H9 (cell line): ENCODE measurements around the gene CTDSP2. TPM values are rescaled to one million over a fixed set of nuclear protein-coding genes. Genes with fewer than 3 reads are reported as not detected.

Experiments
- DNase-seq: peaks from one replicate; pipeline ENCODE4 v3.0.0-alpha.2; 2017
- H2AFZ ChIP-seq: one replicate; pipeline ENCODE4 v1.6.1; 2013; ENCODE audit warnings: mild to moderate bottlenecking, low read length, control low read depth, moderate library complexity
- H2AK5ac ChIP-seq: 2 replicates; pipeline ENCODE4 v1.6.1; 2013; ENCODE audit warnings: low read length, control low read depth, mixed read lengths; ENCODE audit not compliant: insufficient read length
- H2BK120ac ChIP-seq: one replicate; pipeline ENCODE4 v1.6.1; 2013; ENCODE audit warnings: low read depth, mild to moderate bottlenecking, low read length, control low read depth, inconsistent platforms; ENCODE audit not compliant: poor library complexity, severe bottlenecking
- H2BK12ac ChIP-seq: 2 replicates; pipeline ENCODE4 v1.6.1; 2013; ENCODE audit warnings: low read length, control low read depth, mixed read lengths, low read depth; ENCODE audit not compliant: insufficient read length
- H2BK15ac ChIP-seq: 2 replicates; pipeline ENCODE4 v1.6.1; 2013; ENCODE audit warnings: low read depth, low read length, control low read depth
- H2BK20ac ChIP-seq: one replicate; pipeline ENCODE4 v1.6.1; 2013; ENCODE audit warnings: low read depth, mild to moderate bottlenecking, low read length, control low read depth, inconsistent platforms; ENCODE audit not compliant: poor library complexity, severe bottlenecking
- H2BK5ac ChIP-seq: 2 replicates; pipeline ENCODE4 v1.6.1; 2013; ENCODE audit warnings: low read length, control low read depth, mixed read lengths; ENCODE audit not compliant: insufficient read length
- H3K14ac ChIP-seq: 2 replicates; pipeline ENCODE4 v1.6.1; 2013; ENCODE audit warnings: low read length, control low read depth; ENCODE audit not compliant: insufficient read depth
- H3K18ac ChIP-seq: 2 replicates; pipeline ENCODE4 v1.6.1; 2013; ENCODE audit warnings: low read depth, mild to moderate bottlenecking, mixed read lengths, low read length, control low read depth; ENCODE audit not compliant: insufficient read length
- H3K23ac ChIP-seq: 2 replicates; pipeline ENCODE4 v1.6.1; 2013; ENCODE audit warnings: low read length, control low read depth, mixed read lengths, low read depth; ENCODE audit not compliant: insufficient read length
- H3K23me2 ChIP-seq: 2 replicates; pipeline ENCODE4 v1.6.1; 2013; ENCODE audit warnings: low read depth, mild to moderate bottlenecking, mixed read lengths, low read length, control low read depth; ENCODE audit not compliant: insufficient read length, poor library complexity, severe bottlenecking
- H3K27ac ChIP-seq: 2 replicates; pipeline ENCODE4 v1.5.1; 2013; ENCODE audit warnings: low read length, control low read depth, mixed read lengths, low read depth; ENCODE audit not compliant: insufficient read length
- H3K27me3 ChIP-seq: 2 replicates; pipeline ENCODE4 v1.6.1; 2013; ENCODE audit warnings: low read length, control low read depth, inconsistent platforms; ENCODE audit not compliant: insufficient read depth
- H3K4ac ChIP-seq: 2 replicates; pipeline ENCODE4 v1.6.1; 2013; ENCODE audit warnings: low read depth, mild to moderate bottlenecking, control low read depth, inconsistent platforms, low read length, moderate library complexity
- H3K4me1 ChIP-seq: 2 replicates; pipeline ENCODE4 v1.6.1; 2013; ENCODE audit warnings: low read length, control low read depth, inconsistent platforms; ENCODE audit not compliant: insufficient read depth
- H3K4me2 ChIP-seq: 2 replicates; pipeline ENCODE4 v1.6.1; 2013; ENCODE audit warnings: low read length, control low read depth, mixed read lengths; ENCODE audit not compliant: insufficient read length, insufficient read depth
- H3K56ac ChIP-seq: 2 replicates; pipeline ENCODE4 v1.6.1; 2013; ENCODE audit warnings: low read depth, mild to moderate bottlenecking, mixed read lengths, low read length, control low read depth; ENCODE audit not compliant: insufficient read length
- H3K79me1 ChIP-seq: 2 replicates; pipeline ENCODE4 v1.6.1; 2013; ENCODE audit warnings: low read depth, mild to moderate bottlenecking, moderate library complexity, low read length, control low read depth, inconsistent platforms; ENCODE audit not compliant: insufficient read depth, poor library complexity, severe bottlenecking
- H3K79me2 ChIP-seq: 2 replicates; pipeline ENCODE4 v1.6.1; 2013; ENCODE audit warnings: low read length, control low read depth, inconsistent platforms; ENCODE audit not compliant: insufficient read depth
- H3K9ac ChIP-seq: 2 replicates; pipeline ENCODE4 v1.6.1; 2013; ENCODE audit warnings: low read length, control low read depth, mixed read lengths; ENCODE audit not compliant: insufficient read length; ENCODE audit errors: extremely low read depth
- H3K9me3 ChIP-seq: one replicate; pipeline ENCODE4 v1.6.1; 2013; ENCODE audit warnings: low read depth, low read length, inconsistent platforms; ENCODE audit not compliant: control insufficient read depth
- H3T11ph ChIP-seq: one replicate; pipeline ENCODE4 v1.6.1; 2013; ENCODE audit warnings: mild to moderate bottlenecking, low read length, control low read depth, inconsistent platforms
- H4K20me1 ChIP-seq: one replicate; pipeline ENCODE4 v1.6.1; 2013; ENCODE audit not compliant: control insufficient read depth, insufficient read length, insufficient read depth
- H4K5ac ChIP-seq: 2 replicates; pipeline ENCODE4 v1.6.1; 2013; ENCODE audit warnings: low read depth, mild to moderate bottlenecking, mixed read lengths, low read length, control low read depth; ENCODE audit not compliant: insufficient read length
- H4K8ac ChIP-seq: replicated peaks from 2 replicates; pipeline ENCODE4 v1.6.1; 2013; ENCODE audit warnings: low read length, control low read depth, mixed read lengths, low read depth; ENCODE audit not compliant: insufficient read length
- H4K91ac ChIP-seq: 2 replicates; pipeline ENCODE4 v1.6.1; 2013; ENCODE audit warnings: low read depth, mild to moderate bottlenecking, moderate library complexity, mixed read lengths, low read length, control low read depth; ENCODE audit not compliant: insufficient read length
- H3K27ac Mint-ChIP-seq, 3 experiments: 2 replicates in 2 of 3; 3 replicates in 1 of 3; pipeline ENCODE4 v1.8.0; 2020 to 2021; ENCODE audit warnings: mixed read lengths in 3 of 3, mild to moderate bottlenecking in 1 of 3, moderate library complexity in 1 of 3
- H3K27me3 Mint-ChIP-seq: 2 replicates; pipeline ENCODE4 v1.8.0; 2021; ENCODE audit warnings: low read depth, mild to moderate bottlenecking, moderate library complexity, mixed read lengths
- H3K36me3 Mint-ChIP-seq, 3 experiments: 2 replicates in 2 of 3; 3 replicates in 1 of 3; pipeline ENCODE4 v1.8.0; 2020 to 2021; ENCODE audit warnings: low read depth in 3 of 3, mixed read lengths in 3 of 3; ENCODE audit not compliant: insufficient read depth in 1 of 3
- H3K4me1 Mint-ChIP-seq, 2 experiments: 2 replicates each; pipeline ENCODE4 v1.8.0; 2020; ENCODE audit warnings: mixed read lengths in 2 of 2
- H3K4me3 Mint-ChIP-seq, 2 experiments: 2 replicates in 1 of 2; 3 replicates in 1 of 2; pipeline ENCODE4 v1.8.0; 2020 to 2021; ENCODE audit warnings: mild to moderate bottlenecking in 2 of 2, mixed read lengths in 2 of 2, moderate library complexity in 1 of 2
- H3K9me3 Mint-ChIP-seq, 2 experiments: 2 replicates in 1 of 2; 3 replicates in 1 of 2; pipeline ENCODE4 v1.8.0; 2020; ENCODE audit warnings: mild to moderate bottlenecking in 2 of 2, mixed read lengths in 2 of 2, moderate library complexity in 1 of 2
- WGBS: extraction: QIAGEN DNeasy Blood & Tissue Kit; methylation state at CpG from one replicate; pipeline ENCODE4 v1.1.7; 2013; ENCODE audit warnings: missing lambda C conversion rate, low lambda C conversion rate, mixed read lengths; ENCODE audit not compliant: insufficient read length; ENCODE audit errors: extremely low coverage; 5-methylcytosine and 5-hydroxymethylcytosine counted together
- total RNA-seq: library from RNA; stranded (reverse); gene quantifications from 2 replicates; pipeline ENCODE4 v1.2.1, GENCODE V29; 2021
- TF ChIP-seq, protein P1 (sequence below): fragments of 200-600 bp; sonication (generic); conservative IDR thresholded peaks from 3 replicates; pipeline ENCODE4 v1.8.0; 2021; ENCODE audit warnings: antibody characterized with exemption, mild to moderate bottlenecking

CTDSP2 gene
- total RNA-seq, 1 experiment from 2014 or later: 103 TPM

DNA sequence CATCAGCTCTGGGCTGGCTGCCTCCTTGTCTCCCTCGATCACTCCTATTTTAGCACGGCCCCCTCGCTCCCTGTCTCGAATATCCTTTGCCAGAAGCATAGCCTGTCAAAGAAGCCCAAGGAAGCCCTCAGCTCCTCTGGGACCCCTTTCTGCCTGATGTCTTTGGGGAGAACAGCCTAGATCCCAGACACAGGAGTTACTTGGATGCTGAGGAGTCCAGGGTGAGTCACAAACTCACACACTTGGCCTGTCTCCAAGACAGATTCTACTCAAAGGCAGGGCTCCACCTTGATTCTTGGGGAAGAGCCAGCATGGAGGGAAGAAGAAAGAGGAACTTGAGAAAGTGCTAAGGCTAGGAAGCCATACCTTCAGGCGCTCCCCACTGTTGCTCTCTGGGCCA is 36.1 kb downstream of the CTDSP2 start:
- Histone ChIP-seq H3K27me3 (no peaks in the 10 kb centered on the region), H3K4me2 (no peak overlapping the region), H3K9ac (no peak overlapping the region), H3K79me1 (no peaks in the 10 kb centered on the region), H2BK12ac (no peak overlapping the region), H3T11ph (no peak overlapping the region), H4K8ac (no peak overlapping the region), H2BK5ac (no peak overlapping the region), H2BK120ac (no peak overlapping the region), H2BK20ac (no peak overlapping the region), H2BK15ac (no peak overlapping the region), H3K4ac (no peak overlapping the region), H3K18ac (no peak overlapping the region), H3K14ac (no peak overlapping the region), H2AK5ac (no peak overlapping the region), H3K56ac (no peak overlapping the region), H3K79me2 (no peaks in the 10 kb centered on the region), H3K4me1 (no peaks in the 10 kb centered on the region), H4K5ac (no peak overlapping the region), H4K20me1 (no peaks in the 10 kb centered on the region), H4K91ac (no peak overlapping the region), H3K23me2 (no peaks in the 10 kb centered on the region), H3K9me3 (no peaks in the 10 kb centered on the region), H2AFZ (no peak overlapping the region), H3K23ac (no peak overlapping the region), H3K27ac (no peak overlapping the region)
- no peak for DNase-seq
- no peaks in the 10 kb centered on the region for H3K9me3 Mint-ChIP-seq
- no CpG with 5 or more reads among the region's 5 CpGs for WGBS
- H3K36me3 Mint-ChIP-seq: peaks cover 0 to 11% (median 3%) of the 10 kb centered on the region in 3 experiments; a peak in 4 of 7 replicates
- H3K27ac Mint-ChIP-seq: 0 out of 7 replicates have a peak overlapping the region, but pooled peaks of 1 of the 3 experiments have one; percentile 29
- TF ChIP-seq, protein P1, sequence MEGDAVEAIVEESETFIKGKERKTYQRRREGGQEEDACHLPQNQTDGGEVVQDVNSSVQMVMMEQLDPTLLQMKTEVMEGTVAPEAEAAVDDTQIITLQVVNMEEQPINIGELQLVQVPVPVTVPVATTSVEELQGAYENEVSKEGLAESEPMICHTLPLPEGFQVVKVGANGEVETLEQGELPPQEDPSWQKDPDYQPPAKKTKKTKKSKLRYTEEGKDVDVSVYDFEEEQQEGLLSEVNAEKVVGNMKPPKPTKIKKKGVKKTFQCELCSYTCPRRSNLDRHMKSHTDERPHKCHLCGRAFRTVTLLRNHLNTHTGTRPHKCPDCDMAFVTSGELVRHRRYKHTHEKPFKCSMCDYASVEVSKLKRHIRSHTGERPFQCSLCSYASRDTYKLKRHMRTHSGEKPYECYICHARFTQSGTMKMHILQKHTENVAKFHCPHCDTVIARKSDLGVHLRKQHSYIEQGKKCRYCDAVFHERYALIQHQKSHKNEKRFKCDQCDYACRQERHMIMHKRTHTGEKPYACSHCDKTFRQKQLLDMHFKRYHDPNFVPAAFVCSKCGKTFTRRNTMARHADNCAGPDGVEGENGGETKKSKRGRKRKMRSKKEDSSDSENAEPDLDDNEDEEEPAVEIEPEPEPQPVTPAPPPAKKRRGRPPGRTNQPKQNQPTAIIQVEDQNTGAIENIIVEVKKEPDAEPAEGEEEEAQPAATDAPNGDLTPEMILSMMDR: no peak
- H3K4me3 Mint-ChIP-seq: no peak overlapping the region
- no peaks in the 10 kb centered on the region for H3K27me3 Mint-ChIP-seq
- H3K4me1 Mint-ChIP-seq: peaks cover 6 to 7% of the 10 kb centered on the region in 2 experiments
